H9 (cell line): Measurements from ENCODE around the gene GALNT13. TPM values are rescaled to one million over a fixed set of nuclear protein-coding genes. Genes with fewer than 3 reads are reported as not detected.

Experiments used
- DNase-seq: peaks from one replicate; pipeline ENCODE4 v3.0.0-alpha.2; 2017
- H2AFZ ChIP-seq: one replicate; pipeline ENCODE4 v1.6.1; 2013; ENCODE audit warnings: mild to moderate bottlenecking, low read length, control low read depth, moderate library complexity
- H2AK5ac ChIP-seq: 2 replicates; pipeline ENCODE4 v1.6.1; 2013; ENCODE audit warnings: low read length, control low read depth, mixed read lengths; ENCODE audit not compliant: insufficient read length
- H2BK120ac ChIP-seq: one replicate; pipeline ENCODE4 v1.6.1; 2013; ENCODE audit warnings: low read depth, mild to moderate bottlenecking, low read length, control low read depth, inconsistent platforms; ENCODE audit not compliant: poor library complexity, severe bottlenecking
- H2BK12ac ChIP-seq: 2 replicates; pipeline ENCODE4 v1.6.1; 2013; ENCODE audit warnings: low read length, control low read depth, mixed read lengths, low read depth; ENCODE audit not compliant: insufficient read length
- H2BK15ac ChIP-seq: 2 replicates; pipeline ENCODE4 v1.6.1; 2013; ENCODE audit warnings: low read depth, low read length, control low read depth
- H2BK20ac ChIP-seq: one replicate; pipeline ENCODE4 v1.6.1; 2013; ENCODE audit warnings: low read depth, mild to moderate bottlenecking, low read length, control low read depth, inconsistent platforms; ENCODE audit not compliant: poor library complexity, severe bottlenecking
- H2BK5ac ChIP-seq: 2 replicates; pipeline ENCODE4 v1.6.1; 2013; ENCODE audit warnings: low read length, control low read depth, mixed read lengths; ENCODE audit not compliant: insufficient read length
- H3K14ac ChIP-seq: 2 replicates; pipeline ENCODE4 v1.6.1; 2013; ENCODE audit warnings: low read length, control low read depth; ENCODE audit not compliant: insufficient read depth
- H3K18ac ChIP-seq: 2 replicates; pipeline ENCODE4 v1.6.1; 2013; ENCODE audit warnings: low read depth, mild to moderate bottlenecking, mixed read lengths, low read length, control low read depth; ENCODE audit not compliant: insufficient read length
- H3K23ac ChIP-seq: 2 replicates; pipeline ENCODE4 v1.6.1; 2013; ENCODE audit warnings: low read length, control low read depth, mixed read lengths, low read depth; ENCODE audit not compliant: insufficient read length
- H3K23me2 ChIP-seq: 2 replicates; pipeline ENCODE4 v1.6.1; 2013; ENCODE audit warnings: low read depth, mild to moderate bottlenecking, mixed read lengths, low read length, control low read depth; ENCODE audit not compliant: insufficient read length, poor library complexity, severe bottlenecking
- H3K27ac ChIP-seq: 2 replicates; pipeline ENCODE4 v1.5.1; 2013; ENCODE audit warnings: low read length, control low read depth, mixed read lengths, low read depth; ENCODE audit not compliant: insufficient read length
- H3K27me3 ChIP-seq: 2 replicates; pipeline ENCODE4 v1.6.1; 2013; ENCODE audit warnings: low read length, control low read depth, inconsistent platforms; ENCODE audit not compliant: insufficient read depth
- H3K4ac ChIP-seq: 2 replicates; pipeline ENCODE4 v1.6.1; 2013; ENCODE audit warnings: low read depth, mild to moderate bottlenecking, control low read depth, inconsistent platforms, low read length, moderate library complexity
- H3K4me1 ChIP-seq: 2 replicates; pipeline ENCODE4 v1.6.1; 2013; ENCODE audit warnings: low read length, control low read depth, inconsistent platforms; ENCODE audit not compliant: insufficient read depth
- H3K4me2 ChIP-seq: 2 replicates; pipeline ENCODE4 v1.6.1; 2013; ENCODE audit warnings: low read length, control low read depth, mixed read lengths; ENCODE audit not compliant: insufficient read length, insufficient read depth
- H3K56ac ChIP-seq: 2 replicates; pipeline ENCODE4 v1.6.1; 2013; ENCODE audit warnings: low read depth, mild to moderate bottlenecking, mixed read lengths, low read length, control low read depth; ENCODE audit not compliant: insufficient read length
- H3K79me1 ChIP-seq: 2 replicates; pipeline ENCODE4 v1.6.1; 2013; ENCODE audit warnings: low read depth, mild to moderate bottlenecking, moderate library complexity, low read length, control low read depth, inconsistent platforms; ENCODE audit not compliant: insufficient read depth, poor library complexity, severe bottlenecking
- H3K79me2 ChIP-seq: 2 replicates; pipeline ENCODE4 v1.6.1; 2013; ENCODE audit warnings: low read length, control low read depth, inconsistent platforms; ENCODE audit not compliant: insufficient read depth
- H3K9ac ChIP-seq: 2 replicates; pipeline ENCODE4 v1.6.1; 2013; ENCODE audit warnings: low read length, control low read depth, mixed read lengths; ENCODE audit not compliant: insufficient read length; ENCODE audit errors: extremely low read depth
- H3K9me3 ChIP-seq: one replicate; pipeline ENCODE4 v1.6.1; 2013; ENCODE audit warnings: low read depth, low read length, inconsistent platforms; ENCODE audit not compliant: control insufficient read depth
- H3T11ph ChIP-seq: one replicate; pipeline ENCODE4 v1.6.1; 2013; ENCODE audit warnings: mild to moderate bottlenecking, low read length, control low read depth, inconsistent platforms
- H4K20me1 ChIP-seq: one replicate; pipeline ENCODE4 v1.6.1; 2013; ENCODE audit not compliant: control insufficient read depth, insufficient read length, insufficient read depth
- H4K5ac ChIP-seq: 2 replicates; pipeline ENCODE4 v1.6.1; 2013; ENCODE audit warnings: low read depth, mild to moderate bottlenecking, mixed read lengths, low read length, control low read depth; ENCODE audit not compliant: insufficient read length
- H4K8ac ChIP-seq: replicated peaks from 2 replicates; pipeline ENCODE4 v1.6.1; 2013; ENCODE audit warnings: low read length, control low read depth, mixed read lengths, low read depth; ENCODE audit not compliant: insufficient read length
- H4K91ac ChIP-seq: 2 replicates; pipeline ENCODE4 v1.6.1; 2013; ENCODE audit warnings: low read depth, mild to moderate bottlenecking, moderate library complexity, mixed read lengths, low read length, control low read depth; ENCODE audit not compliant: insufficient read length
- H3K27ac Mint-ChIP-seq, 3 experiments: 2 replicates in 2 of 3; 3 replicates in 1 of 3; pipeline ENCODE4 v1.8.0; 2020 to 2021; ENCODE audit warnings: mixed read lengths in 3 of 3, mild to moderate bottlenecking in 1 of 3, moderate library complexity in 1 of 3
- H3K27me3 Mint-ChIP-seq: 2 replicates; pipeline ENCODE4 v1.8.0; 2021; ENCODE audit warnings: low read depth, mild to moderate bottlenecking, moderate library complexity, mixed read lengths
- H3K36me3 Mint-ChIP-seq, 3 experiments: 2 replicates in 2 of 3; 3 replicates in 1 of 3; pipeline ENCODE4 v1.8.0; 2020 to 2021; ENCODE audit warnings: low read depth in 3 of 3, mixed read lengths in 3 of 3; ENCODE audit not compliant: insufficient read depth in 1 of 3
- H3K4me1 Mint-ChIP-seq, 2 experiments: 2 replicates each; pipeline ENCODE4 v1.8.0; 2020; ENCODE audit warnings: mixed read lengths in 2 of 2
- H3K4me3 Mint-ChIP-seq, 2 experiments: 2 replicates in 1 of 2; 3 replicates in 1 of 2; pipeline ENCODE4 v1.8.0; 2020 to 2021; ENCODE audit warnings: mild to moderate bottlenecking in 2 of 2, mixed read lengths in 2 of 2, moderate library complexity in 1 of 2
- H3K9me3 Mint-ChIP-seq, 2 experiments: 2 replicates in 1 of 2; 3 replicates in 1 of 2; pipeline ENCODE4 v1.8.0; 2020; ENCODE audit warnings: mild to moderate bottlenecking in 2 of 2, mixed read lengths in 2 of 2, moderate library complexity in 1 of 2
- CTCF ChIP-seq: fragments of 200-600 bp; sonication (generic); conservative IDR thresholded peaks from 3 replicates; pipeline ENCODE4 v1.8.0; 2021; ENCODE audit warnings: antibody characterized with exemption, mild to moderate bottlenecking
- WGBS: extraction: QIAGEN DNeasy Blood & Tissue Kit; methylation state at CpG from one replicate; pipeline ENCODE4 v1.1.7; 2013; ENCODE audit warnings: missing lambda C conversion rate, low lambda C conversion rate, mixed read lengths; ENCODE audit not compliant: insufficient read length; ENCODE audit errors: extremely low coverage; 5-methylcytosine and 5-hydroxymethylcytosine counted together
- total RNA-seq: library from RNA; stranded (reverse); gene quantifications from 2 replicates; pipeline ENCODE4 v1.2.1, GENCODE V29; 2021

GALNT13 gene
- total RNA-seq, 1 experiment from 2014 or later = 6.6 TPM

GRCh38 chr2:154015233-154015632 is 143.5 kb downstream of the GALNT13 start:
- H3K27ac ChIP-seq = no peak overlapping the region

More at GRCh38 chr2:154015233-154015632, 143.5 kb downstream of the GALNT13 start:
- Histone ChIP-seq H2BK120ac (no peak overlapping the region), H3K9ac (no peak overlapping the region), H2BK15ac (no peak overlapping the region), H3K4me2 (no peak overlapping the region), H3K56ac (no peak overlapping the region), H3K23me2 (no peaks in the 10 kb centered on the region), H4K20me1 (no peaks in the 10 kb centered on the region), H3K9me3 (no peaks in the 10 kb centered on the region), H3K79me2 (no peaks in the 10 kb centered on the region), H2BK5ac (no peak overlapping the region), H4K5ac (no peak overlapping the region), H3K27me3 (no peaks in the 10 kb centered on the region), H3T11ph (no peak overlapping the region), H4K91ac (no peak overlapping the region), H3K79me1 (no peaks in the 10 kb centered on the region), H3K4ac (no peak overlapping the region), H2BK20ac (no peak overlapping the region), H3K4me1 (no peaks in the 10 kb centered on the region), H2AK5ac (no peak overlapping the region), H4K8ac (no peak overlapping the region), H3K18ac (no peak overlapping the region), H3K14ac (no peak overlapping the region), H3K23ac (no peak overlapping the region), H2AFZ (no peak overlapping the region), H2BK12ac (no peak overlapping the region)
- H3K4me1 Mint-ChIP-seq = no peaks in the 10 kb centered on the region
- H3K9me3 Mint-ChIP-seq = peaks cover 4 to 6% of the 10 kb centered on the region in 2 experiments; a peak in 3 of 5 replicates
- H3K27me3 Mint-ChIP-seq = no peaks in the 10 kb centered on the region
- WGBS = no CpG with 5 or more reads among the region's 2 CpGs
- no peak for TF ChIP-seq CTCF
- no peak for DNase-seq
- no peak overlapping the region for H3K4me3 Mint-ChIP-seq
- no peaks in the 10 kb centered on the region; a peak in 1 of 7 replicates for H3K36me3 Mint-ChIP-seq
- no peak overlapping the region for H3K27ac Mint-ChIP-seq
